GM20000 (cell line): ENCODE results near the gene GPR171.

Experiments used
- DNase-seq: peaks from one replicate; pipeline ENCODE4 v3.0.0; 2012; ENCODE audit warnings: low spot score
- CTCF ChIP-seq: IDR thresholded peaks from 2 replicates; pipeline ENCODE4 v1.5.1; 2012; ENCODE audit warnings: mild to moderate bottlenecking, control low read depth; ENCODE audit errors: extremely low read depth, missing control alignments

The GPR171 gene

DNA sequence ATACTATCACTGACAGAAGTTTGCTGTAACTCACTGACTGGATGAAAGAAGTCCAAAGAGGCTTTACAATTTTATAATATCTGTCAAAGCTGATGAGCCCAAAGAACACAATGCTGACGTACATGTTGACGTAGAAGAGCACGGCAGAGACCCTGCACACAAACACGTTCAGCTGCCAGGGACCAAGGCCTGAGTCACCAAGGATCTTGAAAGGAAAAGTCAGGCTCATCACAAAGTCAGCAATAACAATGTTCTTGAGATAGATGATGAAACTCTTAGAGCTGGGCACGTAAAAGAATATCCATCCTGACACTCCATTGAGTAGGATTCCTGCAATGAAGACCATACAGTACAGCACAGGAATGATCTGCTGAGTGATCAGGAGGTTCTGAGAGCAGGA, 10.9 kb upstream of the GPR171 start:
- no peak for TF ChIP-seq CTCF
- no peak for DNase-seq

DNA sequence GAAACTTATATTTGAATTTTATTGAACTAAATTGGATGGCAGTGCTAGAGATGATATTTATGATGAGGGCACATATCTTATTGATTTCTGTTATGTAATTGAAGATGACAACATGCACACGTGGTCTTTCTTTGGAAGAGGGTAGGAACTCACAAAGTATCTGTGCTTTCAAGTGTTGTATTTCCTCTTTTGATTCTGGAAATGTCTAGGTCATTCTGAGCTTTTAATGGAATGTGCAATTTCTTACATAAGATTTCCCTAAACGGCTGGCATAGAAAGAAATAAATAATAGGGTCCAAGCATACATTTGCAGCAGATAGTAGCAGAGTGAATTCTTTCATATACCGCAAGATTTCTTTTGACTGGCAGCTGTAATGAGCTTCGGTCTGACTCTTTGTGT, 10.1 kb upstream of the GPR171 start:
- TF ChIP-seq CTCF = no peak
- no peak for DNase-seq

- DNase-seq = peak; percentile 7
- TF ChIP-seq CTCF = no peak
Measured at GRCh38 chr3:151210676-151211381, 7.8 kb upstream of the GPR171 start.

- DNase-seq = no peak
- no peak for TF ChIP-seq CTCF
Measured at GRCh38 chr3:151209654-151210053, 6.6 kb upstream of the GPR171 start.

DNA sequence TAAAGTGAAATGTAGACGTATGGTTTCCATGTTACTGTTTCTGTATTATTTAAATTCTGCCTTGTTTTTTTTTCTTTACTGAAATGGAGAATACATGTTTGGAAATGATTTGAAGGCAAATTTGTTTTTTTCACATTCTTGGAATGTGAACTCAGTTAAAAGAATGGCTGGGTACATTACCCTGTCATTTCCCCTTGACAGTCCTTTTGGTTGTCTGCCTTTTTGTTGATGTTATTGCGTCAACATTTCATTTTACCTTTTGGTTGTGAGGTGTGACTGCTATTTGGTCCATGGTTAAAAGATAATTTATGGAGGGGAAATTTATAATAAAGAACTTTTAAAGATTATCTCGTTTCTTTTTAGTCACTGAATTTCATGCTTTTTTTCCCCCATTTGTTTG, 3.2 kb upstream of the GPR171 start:
- DNase-seq = no peak
- TF ChIP-seq CTCF = no peak

GRCh38 chr3:151205482-151205881, 2.5 kb upstream of the GPR171 start:
- DNase-seq = no peak
- no peak for TF ChIP-seq CTCF

DNA sequence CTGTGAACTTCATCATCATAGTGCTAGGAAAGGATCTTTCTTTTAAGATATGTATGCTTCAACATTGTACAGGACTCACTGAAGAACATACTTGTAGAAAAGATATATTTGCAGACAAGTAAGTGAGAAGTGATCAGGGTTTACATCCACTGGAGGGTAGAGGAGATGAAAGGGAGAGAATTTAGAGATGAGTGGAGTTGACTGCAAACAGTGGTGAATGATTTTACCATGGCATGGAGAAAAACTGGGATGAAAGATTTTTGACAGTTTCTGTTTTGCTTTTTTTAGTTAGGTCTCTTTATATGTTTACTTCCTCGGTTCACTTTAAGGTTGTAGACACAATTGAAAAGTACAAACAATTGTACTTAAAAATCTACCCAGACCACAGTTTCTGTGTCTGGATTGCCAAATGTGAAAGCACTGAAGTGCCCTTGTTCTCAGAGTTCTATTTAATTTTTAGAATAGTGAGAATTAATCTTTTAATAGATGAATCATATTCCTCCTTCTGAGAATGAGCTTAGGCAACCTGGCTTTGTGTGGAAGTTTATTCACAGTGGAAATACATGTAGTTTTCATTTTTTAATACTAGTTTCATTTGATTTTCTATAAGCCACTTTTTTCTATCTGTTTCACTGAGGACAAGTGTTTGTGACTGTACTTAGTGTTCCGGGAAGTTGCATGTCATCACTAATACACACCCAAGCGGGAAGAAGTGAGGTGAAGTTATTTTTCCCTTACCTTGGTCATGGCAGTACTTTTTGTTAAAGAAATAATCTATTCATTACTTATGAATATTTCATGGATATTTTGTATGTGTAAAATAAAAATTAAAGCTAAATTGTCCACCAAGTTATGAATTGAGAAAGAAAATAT, 1.8 kb upstream of the GPR171 start:
- no peak for DNase-seq
- no peak for TF ChIP-seq CTCF
